HepG2 (cell line): ENCODE data around the gene TMEM38A. TPM values are rescaled to one million over a fixed set of nuclear protein-coding genes. Genes with fewer than 3 reads are reported as not detected.

Experiments used
- GATAD1 ChIP-seq: IDR thresholded peaks from 2 replicates; pipeline ENCODE4 v1.6.1; 2016; ENCODE audit warnings: missing genetic modification reagents, missing compliant biosample characterization
- GFI1 ChIP-seq: sonication (generic); formaldehyde crosslinking; IDR thresholded peaks from 2 replicates; pipeline ENCODE4 v1.5.0; 2020; ENCODE audit warnings: missing genetic modification reagents, mild to moderate bottlenecking, borderline replicate concordance
- HNF1B ChIP-seq: sonication (generic); formaldehyde crosslinking; IDR thresholded peaks from 2 replicates; pipeline ENCODE4 v1.5.1; 2020; ENCODE audit warnings: mild to moderate bottlenecking, moderate library complexity, missing genetic modification reagents
- NKX3-1 ChIP-seq: sonication (generic); formaldehyde crosslinking; IDR thresholded peaks from 2 replicates; pipeline ENCODE4 v1.5.0; 2020; ENCODE audit warnings: missing genetic modification reagents
- PATZ1 ChIP-seq: sonication (generic); formaldehyde crosslinking; IDR thresholded peaks from 2 replicates; pipeline ENCODE4 v1.4.0; 2020; ENCODE audit warnings: missing genetic modification reagents
- POLR2AphosphoS2 ChIP-seq: IDR thresholded peaks from 2 replicates; pipeline ENCODE4 v1.6.1; 2011; ENCODE audit warnings: low read depth, low read length, improper control_type of control experiment
- TAF1 ChIP-seq: sonication (generic); formaldehyde crosslinking; IDR thresholded peaks from 2 replicates; pipeline ENCODE4 v1.4.0; 2020; ENCODE audit warnings: missing genetic modification reagents
- THAP8 ChIP-seq: sonication (generic); formaldehyde crosslinking; IDR thresholded peaks from 2 replicates; pipeline ENCODE4 v1.5.1; 2020; ENCODE audit warnings: missing genetic modification reagents, mild to moderate bottlenecking, borderline replicate concordance
- WIZ ChIP-seq: sonication (generic); formaldehyde crosslinking; IDR thresholded peaks from 2 replicates; pipeline ENCODE4 v1.5.1; 2020; ENCODE audit warnings: mild to moderate bottlenecking, missing genetic modification reagents
- ZBTB7A ChIP-seq: sonication (generic); formaldehyde crosslinking; IDR thresholded peaks from 2 replicates; pipeline ENCODE4 v1.8.0; 2022; ENCODE audit warnings: mild to moderate bottlenecking, missing genetic modification reagents
- ZMAT3 ChIP-seq: sonication (generic); formaldehyde crosslinking; conservative IDR thresholded peaks from 2 replicates; pipeline ENCODE4 v1.7.0; 2021; ENCODE audit warnings: missing genetic modification reagents
- ZNF251 ChIP-seq: sonication (generic); formaldehyde crosslinking; IDR thresholded peaks from 2 replicates; pipeline ENCODE4 v1.9.0; 2021; ENCODE audit warnings: mild to moderate bottlenecking, missing genetic modification reagents
- ZNF264 ChIP-seq: sonication (generic); formaldehyde crosslinking; IDR thresholded peaks from 2 replicates; pipeline ENCODE4 v1.4.0; 2020; ENCODE audit warnings: missing genetic modification reagents
- ZNF567 ChIP-seq: sonication (generic); formaldehyde crosslinking; IDR thresholded peaks from 2 replicates; pipeline ENCODE4 v1.8.1; 2023; ENCODE audit warnings: mild to moderate bottlenecking, missing genetic modification reagents, borderline replicate concordance
- ZNF605 ChIP-seq: sonication (generic); formaldehyde crosslinking; IDR thresholded peaks from 2 replicates; pipeline ENCODE4 v1.8.0; 2022; ENCODE audit warnings: mild to moderate bottlenecking, missing genetic modification reagents
- polyA plus RNA-seq, 8 experiments: library from polyadenylated mRNA; depleted of rRNA in 3 of 8; stranded (reverse) in 7 of 8; unstranded in 1 of 8; fragments of >200 nt; fragmentation: Illumina TruSeq in 4 of 8; extraction: Trizol in 4 of 8; gene quantifications; 2 replicates each; pipeline versions ENCODE4 v1.2.1 to v1.2.3, GENCODE V29; 2011 to 2016; ENCODE audit warnings: low read depth in 4 of 8, missing spikeins in 1 of 8, mixed read lengths in 1 of 8; ENCODE audit not compliant: insufficient read depth in 1 of 8
- total RNA-seq, 5 experiments: library from RNA; depleted of rRNA; stranded (reverse); fragments of >200 nt; fragmentation: Illumina TruSeq; extraction: Trizol; gene quantifications; 2 replicates each; pipeline ENCODE4 v1.2.3, GENCODE V29; 2016; ENCODE audit warnings: low read depth in 1 of 5
- TF ChIP-seq, protein P1 (sequence below): sonication (generic); formaldehyde crosslinking; IDR thresholded peaks from 2 replicates; pipeline ENCODE4 v1.8.0; 2022; ENCODE audit warnings: mild to moderate bottlenecking, missing genetic modification reagents, borderline replicate concordance
- TF ChIP-seq, protein P2 (sequence below): sonication (generic); formaldehyde crosslinking; IDR thresholded peaks from 2 replicates; pipeline ENCODE4 v1.4.0; 2020; ENCODE audit warnings: missing genetic modification reagents, mild to moderate bottlenecking, borderline replicate concordance
- TF ChIP-seq, protein P3 (sequence below): sonication (generic); formaldehyde crosslinking; IDR thresholded peaks from 2 replicates; pipeline ENCODE4 v1.5.0; 2020; ENCODE audit warnings: missing genetic modification reagents

TMEM38A gene
- total and polyA plus RNA-seq, 2 of the 13 experiments (the other 11 are each of a cell fraction or from before 2014, with no cell fraction given) = 4.8 to 6.8 TPM

DNA sequence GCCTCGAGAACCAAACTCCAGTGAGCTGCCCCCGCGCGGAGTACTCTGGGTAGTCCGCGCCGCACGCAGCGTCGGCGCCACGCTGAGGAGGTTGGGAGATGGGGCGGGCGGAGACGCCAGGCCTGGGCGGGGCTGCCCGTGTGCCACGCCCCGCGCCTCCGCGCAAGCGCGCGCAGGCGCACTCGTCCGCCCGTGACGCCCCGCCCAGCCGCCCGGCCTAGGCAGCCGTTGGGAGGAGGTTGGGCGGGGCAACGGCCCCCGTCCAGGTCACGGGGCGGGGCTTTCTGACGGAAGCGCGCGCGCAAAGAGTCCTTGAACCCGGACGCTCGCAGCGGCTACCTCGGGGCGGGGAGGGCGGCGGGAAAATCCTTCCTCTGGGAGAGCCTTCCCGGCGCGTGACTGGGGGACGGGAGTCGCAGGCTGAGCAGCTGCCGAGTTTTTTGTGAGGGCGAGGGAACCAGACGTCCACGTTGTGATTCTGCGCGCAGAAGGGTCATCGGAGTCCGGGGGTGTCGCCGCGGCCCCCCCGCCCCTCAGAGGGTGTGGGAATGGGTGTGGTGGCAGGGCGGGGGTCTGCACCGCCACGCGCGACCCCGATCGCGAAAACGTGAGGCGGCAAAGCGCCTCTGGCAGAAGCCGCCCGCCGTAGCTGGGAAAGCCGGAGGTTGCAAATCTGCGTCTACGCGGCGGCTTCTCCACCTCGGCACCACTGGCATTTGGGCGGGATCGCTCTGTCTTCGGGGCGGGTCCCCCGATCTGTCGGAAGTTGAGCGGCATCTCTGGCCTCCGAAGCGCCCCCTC, 32.6 kb upstream of the TMEM38A start, which contains the start of gene MED26 (continued):
- peak; percentile 85 for TF ChIP-seq PATZ1 (CRISPR knock-in tag)
- peak; percentile 86 for TF ChIP-seq GATAD1 (CRISPR knock-in tag)
- no peak for TF ChIP-seq ZNF567 (CRISPR knock-in tag)
- 0 out of 2 replicates have a peak, but pooled peaks have one; percentile 28 for TF ChIP-seq ZMAT3 (CRISPR knock-in tag)
- TF ChIP-seq, protein P1, sequence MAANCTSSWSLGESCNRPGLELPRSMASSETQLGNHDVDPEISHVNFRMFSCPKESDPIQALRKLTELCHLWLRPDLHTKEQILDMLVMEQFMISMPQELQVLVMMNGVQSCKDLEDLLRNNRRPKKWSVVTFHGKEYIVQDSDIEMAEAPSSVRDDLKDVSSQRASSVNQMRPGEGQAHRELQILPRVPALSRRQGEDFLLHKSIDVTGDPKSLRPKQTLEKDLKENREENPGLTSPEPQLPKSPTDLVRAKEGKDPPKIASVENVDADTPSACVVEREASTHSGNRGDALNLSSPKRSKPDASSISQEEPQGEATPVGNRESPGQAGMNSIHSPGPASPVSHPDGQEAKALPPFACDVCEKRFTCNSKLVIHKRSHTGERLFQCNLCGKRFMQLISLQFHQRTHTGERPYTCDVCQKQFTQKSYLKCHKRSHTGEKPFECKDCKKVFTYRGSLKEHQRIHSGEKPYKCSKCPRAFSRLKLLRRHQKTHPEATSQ (CRISPR knock-in tag) = 0 out of 2 replicates have a peak, but pooled peaks have one; percentile 68
- no peak for TF ChIP-seq ZNF251 (CRISPR knock-in tag)
- peak; percentile 50 for TF ChIP-seq ZBTB7A (CRISPR knock-in tag)
- TF ChIP-seq NKX3-1 (CRISPR knock-in tag) = no peak
- TF ChIP-seq POLR2AphosphoS2 = no peak
- TF ChIP-seq, protein P2, sequence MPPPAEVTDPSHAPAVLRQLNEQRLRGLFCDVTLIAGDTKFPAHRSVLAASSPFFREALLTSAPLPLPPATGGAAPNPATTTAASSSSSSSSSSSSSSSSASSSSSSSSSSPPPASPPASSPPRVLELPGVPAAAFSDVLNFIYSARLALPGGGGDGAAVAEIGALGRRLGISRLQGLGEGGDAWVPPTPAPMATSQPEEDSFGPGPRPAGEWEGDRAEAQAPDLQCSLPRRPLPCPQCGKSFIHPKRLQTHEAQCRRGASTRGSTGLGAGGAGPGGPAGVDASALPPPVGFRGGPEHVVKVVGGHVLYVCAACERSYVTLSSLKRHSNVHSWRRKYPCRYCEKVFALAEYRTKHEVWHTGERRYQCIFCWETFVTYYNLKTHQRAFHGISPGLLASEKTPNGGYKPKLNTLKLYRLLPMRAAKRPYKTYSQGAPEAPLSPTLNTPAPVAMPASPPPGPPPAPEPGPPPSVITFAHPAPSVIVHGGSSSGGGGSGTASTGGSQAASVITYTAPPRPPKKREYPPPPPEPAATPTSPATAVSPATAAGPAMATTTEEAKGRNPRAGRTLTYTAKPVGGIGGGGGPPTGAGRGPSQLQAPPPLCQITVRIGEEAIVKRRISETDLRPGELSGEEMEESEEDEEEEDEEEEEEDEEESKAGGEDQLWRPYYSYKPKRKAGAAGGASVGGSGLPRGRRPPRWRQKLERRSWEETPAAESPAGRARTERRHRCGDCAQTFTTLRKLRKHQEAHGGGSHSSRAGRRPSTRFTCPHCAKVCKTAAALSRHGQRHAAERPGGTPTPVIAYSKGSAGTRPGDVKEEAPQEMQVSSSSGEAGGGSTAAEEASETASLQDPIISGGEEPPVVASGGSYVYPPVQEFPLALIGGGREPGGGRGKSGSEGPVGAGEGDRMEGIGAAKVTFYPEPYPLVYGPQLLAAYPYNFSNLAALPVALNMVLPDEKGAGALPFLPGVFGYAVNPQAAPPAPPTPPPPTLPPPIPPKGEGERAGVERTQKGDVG (CRISPR knock-in tag) = peak; percentile 32; the same call in 1 of the 2 replicates
- TF ChIP-seq TAF1 (CRISPR knock-in tag) = peak; percentile 66
- TF ChIP-seq GFI1 (CRISPR knock-in tag) = 0 out of 2 replicates have a peak, but pooled peaks have one; percentile 36
- TF ChIP-seq THAP8 (CRISPR knock-in tag) = peak; percentile 82; the same call in 1 of the 2 replicates
- TF ChIP-seq WIZ (CRISPR knock-in tag) = peak; percentile 45; the same call in 1 of the 2 replicates
- TF ChIP-seq ZNF264 (CRISPR knock-in tag) = no peak; the same call in 1 of the 2 replicates
- TF ChIP-seq, protein P3, sequence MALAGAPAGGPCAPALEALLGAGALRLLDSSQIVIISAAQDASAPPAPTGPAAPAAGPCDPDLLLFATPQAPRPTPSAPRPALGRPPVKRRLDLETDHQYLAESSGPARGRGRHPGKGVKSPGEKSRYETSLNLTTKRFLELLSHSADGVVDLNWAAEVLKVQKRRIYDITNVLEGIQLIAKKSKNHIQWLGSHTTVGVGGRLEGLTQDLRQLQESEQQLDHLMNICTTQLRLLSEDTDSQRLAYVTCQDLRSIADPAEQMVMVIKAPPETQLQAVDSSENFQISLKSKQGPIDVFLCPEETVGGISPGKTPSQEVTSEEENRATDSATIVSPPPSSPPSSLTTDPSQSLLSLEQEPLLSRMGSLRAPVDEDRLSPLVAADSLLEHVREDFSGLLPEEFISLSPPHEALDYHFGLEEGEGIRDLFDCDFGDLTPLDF = peak; percentile 91
- TF ChIP-seq ZNF605 = peak; percentile 77
- peak; percentile 89 for TF ChIP-seq HNF1B (CRISPR knock-in tag)
